HCT116 (cell line): ENCODE measurements around the gene NPNT.

Experiments used
- CBX3 ChIP-seq: IDR thresholded peaks from 2 replicates; pipeline ENCODE4 v1.6.1; 2012; ENCODE audit warnings: low read depth
- EGR1 ChIP-seq: IDR thresholded peaks from 2 replicates; pipeline ENCODE4 v1.6.1; 2012; ENCODE audit warnings: low read depth
- ELF1 ChIP-seq: IDR thresholded peaks from 2 replicates; pipeline ENCODE4 v1.6.1; 2012; ENCODE audit warnings: low read depth, borderline replicate concordance
- EZH2 ChIP-seq: fragments of 200-600 bp; sonication (generic); IDR thresholded peaks from 2 replicates; pipeline ENCODE4 v1.6.1; 2017; ENCODE audit warnings: antibody characterized with exemption, mixed run types
- EZH2phosphoT487 ChIP-seq: fragments of 200-600 bp; IDR thresholded peaks from 2 replicates; pipeline ENCODE4 v1.6.1; 2018; ENCODE audit warnings: antibody characterized with exemption, borderline replicate concordance
- JUND ChIP-seq: IDR thresholded peaks from 2 replicates; pipeline ENCODE4 v1.6.1; 2012
- POLR2A ChIP-seq: IDR thresholded peaks from 2 replicates; pipeline ENCODE4 v1.7.0; 2011; ENCODE audit warnings: borderline replicate concordance; ENCODE audit not compliant: insufficient read depth, insufficient read length; ENCODE audit errors: extremely low read depth
- SP1 ChIP-seq: IDR thresholded peaks from 2 replicates; pipeline ENCODE4 v1.6.1; 2012; ENCODE audit warnings: low read depth
- ZNF274 ChIP-seq: fragments of 200-500 bp; sonication (Bioruptor generic); IDR thresholded peaks from 2 replicates; pipeline ENCODE4 v1.6.1; 2014; ENCODE audit warnings: mild to moderate bottlenecking, low read depth, low read length, inconsistent platforms
- TF ChIP-seq, protein P1 (sequence below), 3 experiments: fragments of 200-600 bp in 1 of 3; sonication (generic) in 1 of 3; IDR thresholded peaks in 2 of 3; conservative IDR thresholded peaks in 1 of 3; 2 replicates each; pipeline ENCODE4 v1.5.1; 2012 to 2017; ENCODE audit warnings: low read depth in 2 of 3, low read length in 2 of 3, antibody characterized with exemption in 1 of 3, borderline replicate concordance in 1 of 3, control low read depth in 1 of 3, mild to moderate bottlenecking in 1 of 3, mixed read lengths in 1 of 3, mixed run types in 1 of 3, moderate library complexity in 1 of 3; ENCODE audit not compliant: insufficient read depth in 1 of 3
- TF ChIP-seq, protein P2 (sequence below): IDR thresholded peaks from 2 replicates; pipeline ENCODE4 v1.6.1; 2012; ENCODE audit warnings: low read depth

DNA sequence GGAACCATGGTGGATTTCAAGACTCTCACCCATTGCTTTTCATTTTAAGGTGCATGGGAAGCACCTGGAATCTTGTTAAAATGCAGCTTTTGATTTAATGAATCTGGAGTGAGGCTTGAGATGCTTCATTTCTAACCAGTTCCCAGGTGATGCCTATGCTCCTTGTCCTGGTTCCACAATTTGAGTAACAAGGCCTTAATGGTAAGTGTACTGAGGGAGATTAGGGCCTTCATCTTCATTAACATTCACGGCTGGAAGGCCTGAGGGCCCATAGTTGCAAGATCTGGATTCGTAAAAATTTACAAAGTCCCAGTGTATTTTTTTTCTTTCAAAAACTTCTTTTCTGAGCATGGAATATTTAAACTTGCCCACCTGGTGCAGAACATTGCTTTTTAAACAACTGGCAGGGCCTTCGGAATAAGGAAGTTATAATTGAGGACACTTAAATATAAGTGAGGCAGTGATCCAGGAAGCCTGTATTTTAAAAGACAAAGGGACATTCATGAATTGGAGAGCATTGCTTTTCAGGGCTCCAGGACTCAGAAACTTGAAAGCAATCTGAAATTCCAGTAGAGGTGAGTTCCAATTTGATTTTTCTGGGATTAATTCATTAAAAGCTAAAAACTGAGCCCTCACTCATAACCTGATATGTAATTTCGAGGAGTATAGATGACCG lies 77.8 kb downstream of the NPNT start:
- TF ChIP-seq EZH2phosphoT487 (no peak), CBX3 (no peak), EZH2 (no peak), POLR2A (no peak), ZNF274 (no peak), SP1 (no peak), EGR1 (no peak), ELF1 (no peak), JUND (no peak)
- TF ChIP-seq, protein P1, sequence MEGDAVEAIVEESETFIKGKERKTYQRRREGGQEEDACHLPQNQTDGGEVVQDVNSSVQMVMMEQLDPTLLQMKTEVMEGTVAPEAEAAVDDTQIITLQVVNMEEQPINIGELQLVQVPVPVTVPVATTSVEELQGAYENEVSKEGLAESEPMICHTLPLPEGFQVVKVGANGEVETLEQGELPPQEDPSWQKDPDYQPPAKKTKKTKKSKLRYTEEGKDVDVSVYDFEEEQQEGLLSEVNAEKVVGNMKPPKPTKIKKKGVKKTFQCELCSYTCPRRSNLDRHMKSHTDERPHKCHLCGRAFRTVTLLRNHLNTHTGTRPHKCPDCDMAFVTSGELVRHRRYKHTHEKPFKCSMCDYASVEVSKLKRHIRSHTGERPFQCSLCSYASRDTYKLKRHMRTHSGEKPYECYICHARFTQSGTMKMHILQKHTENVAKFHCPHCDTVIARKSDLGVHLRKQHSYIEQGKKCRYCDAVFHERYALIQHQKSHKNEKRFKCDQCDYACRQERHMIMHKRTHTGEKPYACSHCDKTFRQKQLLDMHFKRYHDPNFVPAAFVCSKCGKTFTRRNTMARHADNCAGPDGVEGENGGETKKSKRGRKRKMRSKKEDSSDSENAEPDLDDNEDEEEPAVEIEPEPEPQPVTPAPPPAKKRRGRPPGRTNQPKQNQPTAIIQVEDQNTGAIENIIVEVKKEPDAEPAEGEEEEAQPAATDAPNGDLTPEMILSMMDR (IDR thresholded peaks at IDR 0.05 in 2 of 3, conservative IDR thresholded peaks at IDR 0.05 in 1 of 3; ENCODE audit: borderline replicate concordance in 1 of 3, insufficient read depth in 1 of 3, low read depth in 2 of 3, low read length in 2 of 3), result no peak
- TF ChIP-seq, protein P2, sequence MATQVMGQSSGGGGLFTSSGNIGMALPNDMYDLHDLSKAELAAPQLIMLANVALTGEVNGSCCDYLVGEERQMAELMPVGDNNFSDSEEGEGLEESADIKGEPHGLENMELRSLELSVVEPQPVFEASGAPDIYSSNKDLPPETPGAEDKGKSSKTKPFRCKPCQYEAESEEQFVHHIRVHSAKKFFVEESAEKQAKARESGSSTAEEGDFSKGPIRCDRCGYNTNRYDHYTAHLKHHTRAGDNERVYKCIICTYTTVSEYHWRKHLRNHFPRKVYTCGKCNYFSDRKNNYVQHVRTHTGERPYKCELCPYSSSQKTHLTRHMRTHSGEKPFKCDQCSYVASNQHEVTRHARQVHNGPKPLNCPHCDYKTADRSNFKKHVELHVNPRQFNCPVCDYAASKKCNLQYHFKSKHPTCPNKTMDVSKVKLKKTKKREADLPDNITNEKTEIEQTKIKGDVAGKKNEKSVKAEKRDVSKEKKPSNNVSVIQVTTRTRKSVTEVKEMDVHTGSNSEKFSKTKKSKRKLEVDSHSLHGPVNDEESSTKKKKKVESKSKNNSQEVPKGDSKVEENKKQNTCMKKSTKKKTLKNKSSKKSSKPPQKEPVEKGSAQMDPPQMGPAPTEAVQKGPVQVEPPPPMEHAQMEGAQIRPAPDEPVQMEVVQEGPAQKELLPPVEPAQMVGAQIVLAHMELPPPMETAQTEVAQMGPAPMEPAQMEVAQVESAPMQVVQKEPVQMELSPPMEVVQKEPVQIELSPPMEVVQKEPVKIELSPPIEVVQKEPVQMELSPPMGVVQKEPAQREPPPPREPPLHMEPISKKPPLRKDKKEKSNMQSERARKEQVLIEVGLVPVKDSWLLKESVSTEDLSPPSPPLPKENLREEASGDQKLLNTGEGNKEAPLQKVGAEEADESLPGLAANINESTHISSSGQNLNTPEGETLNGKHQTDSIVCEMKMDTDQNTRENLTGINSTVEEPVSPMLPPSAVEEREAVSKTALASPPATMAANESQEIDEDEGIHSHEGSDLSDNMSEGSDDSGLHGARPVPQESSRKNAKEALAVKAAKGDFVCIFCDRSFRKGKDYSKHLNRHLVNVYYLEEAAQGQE, result no peak
